H9 (cell line): ENCODE measurements around the gene PPAT. TPM values are rescaled to one million over a fixed set of nuclear protein-coding genes. Genes with fewer than 3 reads are reported as not detected.

Experiments used
- DNase-seq: peaks from one replicate; pipeline ENCODE4 v3.0.0-alpha.2; 2017
- H2AFZ ChIP-seq: one replicate; pipeline ENCODE4 v1.6.1; 2013; ENCODE audit warnings: mild to moderate bottlenecking, low read length, control low read depth, moderate library complexity
- H2AK5ac ChIP-seq: 2 replicates; pipeline ENCODE4 v1.6.1; 2013; ENCODE audit warnings: low read length, control low read depth, mixed read lengths; ENCODE audit not compliant: insufficient read length
- H2BK120ac ChIP-seq: one replicate; pipeline ENCODE4 v1.6.1; 2013; ENCODE audit warnings: low read depth, mild to moderate bottlenecking, low read length, control low read depth, inconsistent platforms; ENCODE audit not compliant: poor library complexity, severe bottlenecking
- H2BK12ac ChIP-seq: 2 replicates; pipeline ENCODE4 v1.6.1; 2013; ENCODE audit warnings: low read length, control low read depth, mixed read lengths, low read depth; ENCODE audit not compliant: insufficient read length
- H2BK15ac ChIP-seq: 2 replicates; pipeline ENCODE4 v1.6.1; 2013; ENCODE audit warnings: low read depth, low read length, control low read depth
- H2BK20ac ChIP-seq: one replicate; pipeline ENCODE4 v1.6.1; 2013; ENCODE audit warnings: low read depth, mild to moderate bottlenecking, low read length, control low read depth, inconsistent platforms; ENCODE audit not compliant: poor library complexity, severe bottlenecking
- H2BK5ac ChIP-seq: 2 replicates; pipeline ENCODE4 v1.6.1; 2013; ENCODE audit warnings: low read length, control low read depth, mixed read lengths; ENCODE audit not compliant: insufficient read length
- H3K14ac ChIP-seq: 2 replicates; pipeline ENCODE4 v1.6.1; 2013; ENCODE audit warnings: low read length, control low read depth; ENCODE audit not compliant: insufficient read depth
- H3K18ac ChIP-seq: 2 replicates; pipeline ENCODE4 v1.6.1; 2013; ENCODE audit warnings: low read depth, mild to moderate bottlenecking, mixed read lengths, low read length, control low read depth; ENCODE audit not compliant: insufficient read length
- H3K23ac ChIP-seq: 2 replicates; pipeline ENCODE4 v1.6.1; 2013; ENCODE audit warnings: low read length, control low read depth, mixed read lengths, low read depth; ENCODE audit not compliant: insufficient read length
- H3K23me2 ChIP-seq: 2 replicates; pipeline ENCODE4 v1.6.1; 2013; ENCODE audit warnings: low read depth, mild to moderate bottlenecking, mixed read lengths, low read length, control low read depth; ENCODE audit not compliant: insufficient read length, poor library complexity, severe bottlenecking
- H3K27ac ChIP-seq: 2 replicates; pipeline ENCODE4 v1.5.1; 2013; ENCODE audit warnings: low read length, control low read depth, mixed read lengths, low read depth; ENCODE audit not compliant: insufficient read length
- H3K27me3 ChIP-seq: 2 replicates; pipeline ENCODE4 v1.6.1; 2013; ENCODE audit warnings: low read length, control low read depth, inconsistent platforms; ENCODE audit not compliant: insufficient read depth
- H3K4ac ChIP-seq: 2 replicates; pipeline ENCODE4 v1.6.1; 2013; ENCODE audit warnings: low read depth, mild to moderate bottlenecking, control low read depth, inconsistent platforms, low read length, moderate library complexity
- H3K4me1 ChIP-seq: 2 replicates; pipeline ENCODE4 v1.6.1; 2013; ENCODE audit warnings: low read length, control low read depth, inconsistent platforms; ENCODE audit not compliant: insufficient read depth
- H3K4me2 ChIP-seq: 2 replicates; pipeline ENCODE4 v1.6.1; 2013; ENCODE audit warnings: low read length, control low read depth, mixed read lengths; ENCODE audit not compliant: insufficient read length, insufficient read depth
- H3K56ac ChIP-seq: 2 replicates; pipeline ENCODE4 v1.6.1; 2013; ENCODE audit warnings: low read depth, mild to moderate bottlenecking, mixed read lengths, low read length, control low read depth; ENCODE audit not compliant: insufficient read length
- H3K79me1 ChIP-seq: 2 replicates; pipeline ENCODE4 v1.6.1; 2013; ENCODE audit warnings: low read depth, mild to moderate bottlenecking, moderate library complexity, low read length, control low read depth, inconsistent platforms; ENCODE audit not compliant: insufficient read depth, poor library complexity, severe bottlenecking
- H3K79me2 ChIP-seq: 2 replicates; pipeline ENCODE4 v1.6.1; 2013; ENCODE audit warnings: low read length, control low read depth, inconsistent platforms; ENCODE audit not compliant: insufficient read depth
- H3K9ac ChIP-seq: 2 replicates; pipeline ENCODE4 v1.6.1; 2013; ENCODE audit warnings: low read length, control low read depth, mixed read lengths; ENCODE audit not compliant: insufficient read length; ENCODE audit errors: extremely low read depth
- H3K9me3 ChIP-seq: one replicate; pipeline ENCODE4 v1.6.1; 2013; ENCODE audit warnings: low read depth, low read length, inconsistent platforms; ENCODE audit not compliant: control insufficient read depth
- H3T11ph ChIP-seq: one replicate; pipeline ENCODE4 v1.6.1; 2013; ENCODE audit warnings: mild to moderate bottlenecking, low read length, control low read depth, inconsistent platforms
- H4K20me1 ChIP-seq: one replicate; pipeline ENCODE4 v1.6.1; 2013; ENCODE audit not compliant: control insufficient read depth, insufficient read length, insufficient read depth
- H4K5ac ChIP-seq: 2 replicates; pipeline ENCODE4 v1.6.1; 2013; ENCODE audit warnings: low read depth, mild to moderate bottlenecking, mixed read lengths, low read length, control low read depth; ENCODE audit not compliant: insufficient read length
- H4K8ac ChIP-seq: replicated peaks from 2 replicates; pipeline ENCODE4 v1.6.1; 2013; ENCODE audit warnings: low read length, control low read depth, mixed read lengths, low read depth; ENCODE audit not compliant: insufficient read length
- H4K91ac ChIP-seq: 2 replicates; pipeline ENCODE4 v1.6.1; 2013; ENCODE audit warnings: low read depth, mild to moderate bottlenecking, moderate library complexity, mixed read lengths, low read length, control low read depth; ENCODE audit not compliant: insufficient read length
- H3K27ac Mint-ChIP-seq, 3 experiments: 2 replicates in 2 of 3; 3 replicates in 1 of 3; pipeline ENCODE4 v1.8.0; 2020 to 2021; ENCODE audit warnings: mixed read lengths in 3 of 3, mild to moderate bottlenecking in 1 of 3, moderate library complexity in 1 of 3
- H3K27me3 Mint-ChIP-seq: 2 replicates; pipeline ENCODE4 v1.8.0; 2021; ENCODE audit warnings: low read depth, mild to moderate bottlenecking, moderate library complexity, mixed read lengths
- H3K36me3 Mint-ChIP-seq, 3 experiments: 2 replicates in 2 of 3; 3 replicates in 1 of 3; pipeline ENCODE4 v1.8.0; 2020 to 2021; ENCODE audit warnings: low read depth in 3 of 3, mixed read lengths in 3 of 3; ENCODE audit not compliant: insufficient read depth in 1 of 3
- H3K4me1 Mint-ChIP-seq, 2 experiments: 2 replicates each; pipeline ENCODE4 v1.8.0; 2020; ENCODE audit warnings: mixed read lengths in 2 of 2
- H3K4me3 Mint-ChIP-seq, 2 experiments: 2 replicates in 1 of 2; 3 replicates in 1 of 2; pipeline ENCODE4 v1.8.0; 2020 to 2021; ENCODE audit warnings: mild to moderate bottlenecking in 2 of 2, mixed read lengths in 2 of 2, moderate library complexity in 1 of 2
- H3K9me3 Mint-ChIP-seq, 2 experiments: 2 replicates in 1 of 2; 3 replicates in 1 of 2; pipeline ENCODE4 v1.8.0; 2020; ENCODE audit warnings: mild to moderate bottlenecking in 2 of 2, mixed read lengths in 2 of 2, moderate library complexity in 1 of 2
- WGBS: extraction: QIAGEN DNeasy Blood & Tissue Kit; methylation state at CpG from one replicate; pipeline ENCODE4 v1.1.7; 2013; ENCODE audit warnings: missing lambda C conversion rate, low lambda C conversion rate, mixed read lengths; ENCODE audit not compliant: insufficient read length; ENCODE audit errors: extremely low coverage; 5-methylcytosine and 5-hydroxymethylcytosine counted together
- total RNA-seq: library from RNA; stranded (reverse); gene quantifications from 2 replicates; pipeline ENCODE4 v1.2.1, GENCODE V29; 2021
- TF ChIP-seq, protein P1 (sequence below): fragments of 200-600 bp; sonication (generic); conservative IDR thresholded peaks from 3 replicates; pipeline ENCODE4 v1.8.0; 2021; ENCODE audit warnings: antibody characterized with exemption, mild to moderate bottlenecking

The PPAT gene
- total RNA-seq, 1 experiment from 2014 or later = 77.1 TPM

DNA sequence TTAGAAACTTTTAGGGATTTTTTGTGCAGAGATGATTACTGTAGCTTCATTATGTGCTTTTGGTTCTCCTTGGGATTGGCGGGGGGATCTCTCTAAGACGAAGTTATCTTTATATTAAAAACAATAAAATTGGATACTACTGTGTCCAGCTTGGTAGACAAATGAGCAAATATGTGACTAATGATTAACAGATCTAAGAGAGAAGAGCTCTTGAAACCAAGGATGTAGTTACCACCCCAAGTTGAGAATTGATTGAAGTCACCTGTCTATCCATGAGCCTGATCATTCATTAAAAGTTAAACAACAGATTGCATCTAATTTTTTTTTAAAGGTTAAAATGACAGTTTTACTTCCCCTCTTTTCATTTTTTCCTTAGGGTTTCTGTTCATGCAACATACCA, 9.3 kb upstream of the PPAT start:
- no peaks in the 10 kb centered on the region for H3K79me1 ChIP-seq
- no peak overlapping the region for H2AFZ ChIP-seq
- H3K27ac Mint-ChIP-seq = no peak overlapping the region
- H4K8ac ChIP-seq = no peak overlapping the region
- H3K27me3 Mint-ChIP-seq = no peaks in the 10 kb centered on the region
- H3K27me3 ChIP-seq = no peaks in the 10 kb centered on the region
- no peak overlapping the region for H2BK12ac ChIP-seq
- TF ChIP-seq, protein P1, sequence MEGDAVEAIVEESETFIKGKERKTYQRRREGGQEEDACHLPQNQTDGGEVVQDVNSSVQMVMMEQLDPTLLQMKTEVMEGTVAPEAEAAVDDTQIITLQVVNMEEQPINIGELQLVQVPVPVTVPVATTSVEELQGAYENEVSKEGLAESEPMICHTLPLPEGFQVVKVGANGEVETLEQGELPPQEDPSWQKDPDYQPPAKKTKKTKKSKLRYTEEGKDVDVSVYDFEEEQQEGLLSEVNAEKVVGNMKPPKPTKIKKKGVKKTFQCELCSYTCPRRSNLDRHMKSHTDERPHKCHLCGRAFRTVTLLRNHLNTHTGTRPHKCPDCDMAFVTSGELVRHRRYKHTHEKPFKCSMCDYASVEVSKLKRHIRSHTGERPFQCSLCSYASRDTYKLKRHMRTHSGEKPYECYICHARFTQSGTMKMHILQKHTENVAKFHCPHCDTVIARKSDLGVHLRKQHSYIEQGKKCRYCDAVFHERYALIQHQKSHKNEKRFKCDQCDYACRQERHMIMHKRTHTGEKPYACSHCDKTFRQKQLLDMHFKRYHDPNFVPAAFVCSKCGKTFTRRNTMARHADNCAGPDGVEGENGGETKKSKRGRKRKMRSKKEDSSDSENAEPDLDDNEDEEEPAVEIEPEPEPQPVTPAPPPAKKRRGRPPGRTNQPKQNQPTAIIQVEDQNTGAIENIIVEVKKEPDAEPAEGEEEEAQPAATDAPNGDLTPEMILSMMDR = no peak
- no peaks in the 10 kb centered on the region for H3K23me2 ChIP-seq
- no peaks in the 10 kb centered on the region for H3K9me3 ChIP-seq
- no peaks in the 10 kb centered on the region for H3K4me1 ChIP-seq
- H3K4me1 Mint-ChIP-seq = peaks cover 19 to 23% of the 10 kb centered on the region in 2 experiments
- H3K4ac ChIP-seq = no peak overlapping the region
- DNase-seq = no peak
- no peak overlapping the region for H3K56ac ChIP-seq
- H2BK20ac ChIP-seq = no peak overlapping the region
- no peak overlapping the region for H2BK5ac ChIP-seq
- H3T11ph ChIP-seq = no peak overlapping the region
- no peak overlapping the region for H4K91ac ChIP-seq
- WGBS = no CpG with 5 or more reads among the region's 2 CpGs
- no peak overlapping the region for H3K4me2 ChIP-seq
- H3K18ac ChIP-seq = no peak overlapping the region
- H3K79me2 ChIP-seq = peaks cover 22% of the 10 kb centered on the region
- no peak overlapping the region for H3K23ac ChIP-seq
- no peak overlapping the region for H4K5ac ChIP-seq
- H2BK15ac ChIP-seq = no peak overlapping the region
- no peak overlapping the region for H3K9ac ChIP-seq
- H3K14ac ChIP-seq = no peak overlapping the region
- H4K20me1 ChIP-seq = no peaks in the 10 kb centered on the region
- H2AK5ac ChIP-seq = no peak overlapping the region
- H3K4me3 Mint-ChIP-seq = no peak overlapping the region
- H3K9me3 Mint-ChIP-seq = no peaks in the 10 kb centered on the region
- H2BK120ac ChIP-seq = no peak overlapping the region
- no peak overlapping the region for H3K27ac ChIP-seq
- peaks cover 64 to 86% (median 82%) of the 10 kb centered on the region in 3 experiments for H3K36me3 Mint-ChIP-seq
